ENCODE results near the gene COPS8. TPM values are rescaled to one million over a fixed set of nuclear protein-coding genes. Genes with fewer than 3 reads are reported as not detected.

COPS8 gene
- total and polyA plus RNA-seq, 2 experiments from 2014 or later, result 120 to 130 TPM

DNA sequence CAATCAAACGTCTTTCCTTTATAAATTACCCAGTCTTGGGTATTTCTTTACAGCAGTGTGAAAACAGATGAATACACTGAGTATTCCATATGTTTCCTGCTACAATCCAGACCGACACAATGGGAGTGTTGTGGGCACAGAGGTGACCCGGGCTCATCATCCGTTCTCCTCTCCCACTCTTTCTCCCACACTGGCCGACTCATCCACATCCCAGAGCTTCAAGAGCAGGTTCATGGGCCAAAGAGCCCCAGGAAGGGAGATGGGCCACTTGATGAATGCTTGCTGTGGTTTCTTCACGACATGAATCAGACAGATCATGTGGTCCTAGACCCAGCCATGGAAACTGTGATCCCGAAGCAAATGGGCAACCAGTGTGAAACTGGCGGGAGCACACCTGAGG lies 4.1 kb upstream of the COPS8 start (continued):
- TF ChIP-seq, protein P1, sequence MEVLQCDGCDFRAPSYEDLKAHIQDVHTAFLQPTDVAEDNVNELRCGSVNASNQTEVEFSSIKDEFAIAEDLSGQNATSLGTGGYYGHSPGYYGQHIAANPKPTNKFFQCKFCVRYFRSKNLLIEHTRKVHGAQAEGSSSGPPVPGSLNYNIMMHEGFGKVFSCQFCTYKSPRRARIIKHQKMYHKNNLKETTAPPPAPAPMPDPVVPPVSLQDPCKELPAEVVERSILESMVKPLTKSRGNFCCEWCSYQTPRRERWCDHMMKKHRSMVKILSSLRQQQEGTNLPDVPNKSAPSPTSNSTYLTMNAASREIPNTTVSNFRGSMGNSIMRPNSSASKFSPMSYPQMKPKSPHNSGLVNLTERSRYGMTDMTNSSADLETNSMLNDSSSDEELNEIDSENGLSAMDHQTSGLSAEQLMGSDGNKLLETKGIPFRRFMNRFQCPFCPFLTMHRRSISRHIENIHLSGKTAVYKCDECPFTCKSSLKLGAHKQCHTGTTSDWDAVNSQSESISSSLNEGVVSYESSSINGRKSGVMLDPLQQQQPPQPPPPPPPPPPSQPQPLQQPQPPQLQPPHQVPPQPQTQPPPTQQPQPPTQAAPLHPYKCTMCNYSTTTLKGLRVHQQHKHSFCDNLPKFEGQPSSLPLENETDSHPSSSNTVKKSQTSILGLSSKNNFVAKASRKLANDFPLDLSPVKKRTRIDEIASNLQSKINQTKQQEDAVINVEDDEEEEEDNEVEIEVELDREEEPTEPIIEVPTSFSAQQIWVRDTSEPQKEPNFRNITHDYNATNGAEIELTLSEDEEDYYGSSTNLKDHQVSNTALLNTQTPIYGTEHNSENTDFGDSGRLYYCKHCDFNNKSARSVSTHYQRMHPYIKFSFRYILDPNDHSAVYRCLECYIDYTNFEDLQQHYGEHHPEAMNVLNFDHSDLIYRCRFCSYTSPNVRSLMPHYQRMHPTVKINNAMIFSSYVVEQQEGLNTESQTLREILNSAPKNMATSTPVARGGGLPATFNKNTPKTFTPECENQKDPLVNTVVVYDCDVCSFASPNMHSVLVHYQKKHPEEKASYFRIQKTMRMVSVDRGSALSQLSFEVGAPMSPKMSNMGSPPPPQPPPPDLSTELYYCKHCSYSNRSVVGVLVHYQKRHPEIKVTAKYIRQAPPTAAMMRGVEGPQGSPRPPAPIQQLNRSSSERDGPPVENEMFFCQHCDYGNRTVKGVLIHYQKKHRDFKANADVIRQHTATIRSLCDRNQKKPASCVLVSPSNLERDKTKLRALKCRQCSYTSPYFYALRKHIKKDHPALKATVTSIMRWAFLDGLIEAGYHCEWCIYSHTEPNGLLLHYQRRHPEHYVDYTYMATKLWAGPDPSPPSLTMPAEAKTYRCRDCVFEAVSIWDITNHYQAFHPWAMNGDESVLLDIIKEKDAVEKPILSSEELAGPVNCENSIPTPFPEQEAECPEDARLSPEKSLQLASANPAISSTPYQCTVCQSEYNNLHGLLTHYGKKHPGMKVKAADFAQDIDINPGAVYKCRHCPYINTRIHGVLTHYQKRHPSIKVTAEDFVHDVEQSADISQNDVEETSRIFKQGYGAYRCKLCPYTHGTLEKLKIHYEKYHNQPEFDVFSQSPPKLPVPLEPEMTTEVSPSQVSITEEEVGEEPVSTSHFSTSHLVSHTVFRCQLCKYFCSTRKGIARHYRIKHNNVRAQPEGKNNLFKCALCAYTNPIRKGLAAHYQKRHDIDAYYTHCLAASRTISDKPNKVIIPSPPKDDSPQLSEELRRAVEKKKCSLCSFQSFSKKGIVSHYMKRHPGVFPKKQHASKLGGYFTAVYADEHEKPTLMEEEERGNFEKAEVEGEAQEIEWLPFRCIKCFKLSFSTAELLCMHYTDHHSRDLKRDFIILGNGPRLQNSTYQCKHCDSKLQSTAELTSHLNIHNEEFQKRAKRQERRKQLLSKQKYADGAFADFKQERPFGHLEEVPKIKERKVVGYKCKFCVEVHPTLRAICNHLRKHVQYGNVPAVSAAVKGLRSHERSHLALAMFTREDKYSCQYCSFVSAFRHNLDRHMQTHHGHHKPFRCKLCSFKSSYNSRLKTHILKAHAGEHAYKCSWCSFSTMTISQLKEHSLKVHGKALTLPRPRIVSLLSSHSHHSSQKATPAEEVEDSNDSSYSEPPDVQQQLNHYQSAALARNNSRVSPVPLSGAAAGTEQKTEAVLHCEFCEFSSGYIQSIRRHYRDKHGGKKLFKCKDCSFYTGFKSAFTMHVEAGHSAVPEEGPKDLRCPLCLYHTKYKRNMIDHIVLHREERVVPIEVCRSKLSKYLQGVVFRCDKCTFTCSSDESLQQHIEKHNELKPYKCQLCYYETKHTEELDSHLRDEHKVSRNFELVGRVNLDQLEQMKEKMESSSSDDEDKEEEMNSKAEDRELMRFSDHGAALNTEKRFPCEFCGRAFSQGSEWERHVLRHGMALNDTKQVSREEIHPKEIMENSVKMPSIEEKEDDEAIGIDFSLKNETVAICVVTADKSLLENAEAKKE (CRISPR knock-in tag; IDR thresholded peaks at IDR 0.05), result no peak
- no peak for TF ChIP-seq EZH2 (IDR thresholded peaks at IDR 0.05; ENCODE audit: low read depth, unreplicated experiment)
- TF ChIP-seq EZH2phosphoT487 (IDR thresholded peaks at IDR 0.05; ENCODE audit: unreplicated experiment), result no peak

DNA sequence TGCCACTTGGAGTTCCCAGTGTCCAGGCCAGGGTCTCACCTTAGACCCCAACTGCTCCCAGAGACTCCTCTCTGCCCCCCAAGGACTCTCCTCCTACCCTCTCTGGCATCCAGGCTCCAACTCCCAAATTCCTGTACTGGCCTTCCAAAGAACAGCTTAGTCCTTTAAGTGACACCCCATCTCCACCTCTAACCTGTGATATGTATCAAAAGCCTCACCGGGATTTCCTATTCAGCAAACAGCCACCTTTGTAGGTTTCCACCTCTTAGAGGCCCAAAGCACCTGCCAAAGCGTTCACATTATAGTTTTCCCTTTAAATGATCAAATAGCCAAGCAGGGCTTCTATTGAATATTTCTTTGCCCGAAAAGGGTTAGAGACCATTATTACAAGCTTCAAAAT lies 2.7 kb upstream of the COPS8 start:
- Histone ChIP-seq H3K4me1 (ENCODE audit: insufficient read depth) (peaks cover 9% of the 10 kb centered on the region; the same call in 1 of the 2 replicates), H4K20me1 (replicated peaks; ENCODE audit: insufficient read depth) (no peaks in the 10 kb centered on the region; the same call in 1 of the 2 replicates), H3K4me3 (no peak overlapping the region), H3K27ac (ENCODE audit: low read depth) (no peak overlapping the region), H3K27me3 (ENCODE audit: insufficient read depth) (no peaks in the 10 kb centered on the region), H2AFZ (no peak overlapping the region), H3F3A (replicated peaks; ENCODE audit: low read depth) (no peaks in the 10 kb centered on the region), H3K36me3 (ENCODE audit: insufficient read depth) (no peaks in the 10 kb centered on the region), H3K9me2 (ENCODE audit: insufficient read depth) (no peaks in the 10 kb centered on the region), H3K4me2 (no peak overlapping the region), H3K79me2 (replicated peaks; ENCODE audit: insufficient read depth) (peaks cover 22% of the 10 kb centered on the region)
- Mint-ChIP-seq H3K4me3 (no peak overlapping the region), H3K27ac (no peak overlapping the region), H3K36me3 (ENCODE audit: low read depth) (no peaks in the 10 kb centered on the region), H3K27me3 (ENCODE audit: insufficient read depth, low read depth, poor library complexity) (no peaks in the 10 kb centered on the region), H3K4me1 (peaks cover 7% of the 10 kb centered on the region), H3K9me3 (no peaks in the 10 kb centered on the region; the same call in 2 of the 3 replicates)
- ATAC-seq (no peak), DNase-seq (ENCODE audit: low spot score) (no peak)
- TF ChIP-seq, protein P2, sequence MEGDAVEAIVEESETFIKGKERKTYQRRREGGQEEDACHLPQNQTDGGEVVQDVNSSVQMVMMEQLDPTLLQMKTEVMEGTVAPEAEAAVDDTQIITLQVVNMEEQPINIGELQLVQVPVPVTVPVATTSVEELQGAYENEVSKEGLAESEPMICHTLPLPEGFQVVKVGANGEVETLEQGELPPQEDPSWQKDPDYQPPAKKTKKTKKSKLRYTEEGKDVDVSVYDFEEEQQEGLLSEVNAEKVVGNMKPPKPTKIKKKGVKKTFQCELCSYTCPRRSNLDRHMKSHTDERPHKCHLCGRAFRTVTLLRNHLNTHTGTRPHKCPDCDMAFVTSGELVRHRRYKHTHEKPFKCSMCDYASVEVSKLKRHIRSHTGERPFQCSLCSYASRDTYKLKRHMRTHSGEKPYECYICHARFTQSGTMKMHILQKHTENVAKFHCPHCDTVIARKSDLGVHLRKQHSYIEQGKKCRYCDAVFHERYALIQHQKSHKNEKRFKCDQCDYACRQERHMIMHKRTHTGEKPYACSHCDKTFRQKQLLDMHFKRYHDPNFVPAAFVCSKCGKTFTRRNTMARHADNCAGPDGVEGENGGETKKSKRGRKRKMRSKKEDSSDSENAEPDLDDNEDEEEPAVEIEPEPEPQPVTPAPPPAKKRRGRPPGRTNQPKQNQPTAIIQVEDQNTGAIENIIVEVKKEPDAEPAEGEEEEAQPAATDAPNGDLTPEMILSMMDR (conservative IDR thresholded peaks at IDR 0.05; ENCODE audit: low read depth in 2 of 2), result no peak
- TF ChIP-seq ZNF114 (CRISPR knock-in tag; IDR thresholded peaks at IDR 0.05), result no peak
- TF ChIP-seq POLR2AphosphoS5 (IDR thresholded peaks at IDR 0.05; ENCODE audit: low read depth), result no peak
- TF ChIP-seq, protein P3, sequence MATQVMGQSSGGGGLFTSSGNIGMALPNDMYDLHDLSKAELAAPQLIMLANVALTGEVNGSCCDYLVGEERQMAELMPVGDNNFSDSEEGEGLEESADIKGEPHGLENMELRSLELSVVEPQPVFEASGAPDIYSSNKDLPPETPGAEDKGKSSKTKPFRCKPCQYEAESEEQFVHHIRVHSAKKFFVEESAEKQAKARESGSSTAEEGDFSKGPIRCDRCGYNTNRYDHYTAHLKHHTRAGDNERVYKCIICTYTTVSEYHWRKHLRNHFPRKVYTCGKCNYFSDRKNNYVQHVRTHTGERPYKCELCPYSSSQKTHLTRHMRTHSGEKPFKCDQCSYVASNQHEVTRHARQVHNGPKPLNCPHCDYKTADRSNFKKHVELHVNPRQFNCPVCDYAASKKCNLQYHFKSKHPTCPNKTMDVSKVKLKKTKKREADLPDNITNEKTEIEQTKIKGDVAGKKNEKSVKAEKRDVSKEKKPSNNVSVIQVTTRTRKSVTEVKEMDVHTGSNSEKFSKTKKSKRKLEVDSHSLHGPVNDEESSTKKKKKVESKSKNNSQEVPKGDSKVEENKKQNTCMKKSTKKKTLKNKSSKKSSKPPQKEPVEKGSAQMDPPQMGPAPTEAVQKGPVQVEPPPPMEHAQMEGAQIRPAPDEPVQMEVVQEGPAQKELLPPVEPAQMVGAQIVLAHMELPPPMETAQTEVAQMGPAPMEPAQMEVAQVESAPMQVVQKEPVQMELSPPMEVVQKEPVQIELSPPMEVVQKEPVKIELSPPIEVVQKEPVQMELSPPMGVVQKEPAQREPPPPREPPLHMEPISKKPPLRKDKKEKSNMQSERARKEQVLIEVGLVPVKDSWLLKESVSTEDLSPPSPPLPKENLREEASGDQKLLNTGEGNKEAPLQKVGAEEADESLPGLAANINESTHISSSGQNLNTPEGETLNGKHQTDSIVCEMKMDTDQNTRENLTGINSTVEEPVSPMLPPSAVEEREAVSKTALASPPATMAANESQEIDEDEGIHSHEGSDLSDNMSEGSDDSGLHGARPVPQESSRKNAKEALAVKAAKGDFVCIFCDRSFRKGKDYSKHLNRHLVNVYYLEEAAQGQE (IDR thresholded peaks at IDR 0.05; ENCODE audit: unreplicated experiment), result no peak
- no peak for TF ChIP-seq STAT1 (IDR thresholded peaks at IDR 0.05; ENCODE audit: unreplicated experiment)
- TF ChIP-seq JUNB (IDR thresholded peaks at IDR 0.05; ENCODE audit: unreplicated experiment), result no peak
- TF ChIP-seq, protein P4, sequence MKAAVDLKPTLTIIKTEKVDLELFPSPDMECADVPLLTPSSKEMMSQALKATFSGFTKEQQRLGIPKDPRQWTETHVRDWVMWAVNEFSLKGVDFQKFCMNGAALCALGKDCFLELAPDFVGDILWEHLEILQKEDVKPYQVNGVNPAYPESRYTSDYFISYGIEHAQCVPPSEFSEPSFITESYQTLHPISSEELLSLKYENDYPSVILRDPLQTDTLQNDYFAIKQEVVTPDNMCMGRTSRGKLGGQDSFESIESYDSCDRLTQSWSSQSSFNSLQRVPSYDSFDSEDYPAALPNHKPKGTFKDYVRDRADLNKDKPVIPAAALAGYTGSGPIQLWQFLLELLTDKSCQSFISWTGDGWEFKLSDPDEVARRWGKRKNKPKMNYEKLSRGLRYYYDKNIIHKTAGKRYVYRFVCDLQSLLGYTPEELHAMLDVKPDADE (IDR thresholded peaks at IDR 0.05), result no peak
- no peak for TF ChIP-seq EZH2phosphoT487 (IDR thresholded peaks at IDR 0.05; ENCODE audit: unreplicated experiment)

Measured in GM23338 (cell line).